RKO (cell line): Measurements from ENCODE around the gene AKAP3.

Experiments used
- DNase-seq: peaks from one replicate; pipeline ENCODE4 v3.0.0-alpha.2; 2016; ENCODE audit warnings: low spot score

The AKAP3 gene

DNA sequence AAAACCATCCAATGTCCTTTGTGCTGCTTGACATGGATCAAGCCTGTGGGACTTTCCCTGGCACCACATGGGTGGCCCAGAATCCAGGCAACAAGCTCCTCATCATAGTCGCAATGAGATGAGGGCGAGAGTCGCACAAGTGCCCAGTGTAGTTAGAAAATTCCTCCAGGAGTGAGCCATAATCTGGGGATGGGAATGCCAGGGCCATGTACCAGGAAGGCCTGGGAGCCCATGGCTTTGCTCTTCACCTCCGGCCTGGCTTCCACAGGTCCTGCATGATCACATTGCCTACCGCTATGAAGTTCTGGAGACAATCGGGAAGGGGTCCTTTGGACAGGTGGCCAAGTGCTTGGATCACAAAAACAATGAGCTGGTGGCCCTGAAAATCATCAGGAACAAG is 53.0 kb downstream of the AKAP3 start:
- no peak for DNase-seq

DNA sequence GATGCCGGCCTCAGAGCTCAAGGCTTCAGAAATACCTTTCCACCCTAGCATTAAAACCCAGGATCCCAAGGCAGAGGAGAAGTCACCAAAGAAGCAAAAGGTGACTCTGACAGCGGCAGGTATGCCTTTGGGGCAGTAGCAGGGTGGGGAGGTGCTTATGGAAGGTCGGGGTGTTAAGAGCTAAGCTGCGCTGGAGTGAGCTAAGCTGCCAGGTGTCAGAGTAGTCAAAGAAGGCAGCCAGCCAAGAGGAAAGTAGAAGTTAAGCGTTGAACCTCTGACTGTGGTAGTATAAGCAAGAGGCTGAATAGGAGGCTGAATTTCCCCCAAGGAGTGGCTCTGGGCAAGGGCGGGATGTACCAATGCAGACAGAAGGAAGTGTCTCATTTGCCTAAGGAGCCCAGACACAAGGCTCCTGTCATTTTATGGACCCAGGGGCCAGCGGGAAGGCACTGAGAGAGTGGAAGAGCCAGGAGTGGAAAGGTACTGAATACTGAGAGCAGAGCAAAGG is 57.6 kb downstream of the AKAP3 start:
- no peak for DNase-seq

DNA sequence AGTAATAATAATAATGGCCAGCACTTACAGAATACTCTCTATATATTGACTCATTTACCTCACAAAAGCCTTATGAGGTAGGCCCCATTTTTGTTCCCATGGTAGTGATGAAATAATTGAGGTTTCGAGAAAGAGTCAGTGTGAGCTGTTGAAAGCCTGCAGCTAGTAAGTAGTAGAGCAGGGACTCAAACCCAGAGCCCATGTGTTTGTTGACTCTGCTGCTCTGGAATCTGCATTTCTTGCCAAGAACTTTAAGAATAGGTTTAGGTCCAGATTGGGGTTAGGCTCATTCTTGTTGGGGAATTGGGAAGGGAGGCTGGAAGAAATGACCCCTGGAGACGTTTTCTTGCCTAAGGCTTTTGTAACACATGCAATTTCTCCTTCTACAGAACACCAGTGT is 58.9 kb downstream of the AKAP3 start:
- DNase-seq = no peak

DNA sequence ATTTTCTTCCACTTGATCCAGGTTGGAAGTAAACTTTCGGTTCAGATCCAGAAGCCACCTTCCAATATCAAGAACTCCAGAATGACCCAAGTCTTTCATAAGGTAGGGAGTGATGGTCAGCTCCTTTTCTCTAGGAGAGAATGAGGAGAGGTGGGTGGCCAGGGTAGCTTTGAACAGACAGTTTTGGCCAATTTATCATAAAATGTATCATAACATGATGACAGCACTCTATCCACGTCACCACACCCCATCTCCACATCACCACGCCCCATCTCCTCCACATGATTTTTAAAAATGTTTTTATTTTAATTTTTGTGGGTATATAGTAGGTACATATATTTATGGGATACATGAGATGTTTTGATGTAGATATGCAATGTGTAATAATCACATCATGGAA is 59.9 kb downstream of the AKAP3 start:
- DNase-seq = no peak

DNA sequence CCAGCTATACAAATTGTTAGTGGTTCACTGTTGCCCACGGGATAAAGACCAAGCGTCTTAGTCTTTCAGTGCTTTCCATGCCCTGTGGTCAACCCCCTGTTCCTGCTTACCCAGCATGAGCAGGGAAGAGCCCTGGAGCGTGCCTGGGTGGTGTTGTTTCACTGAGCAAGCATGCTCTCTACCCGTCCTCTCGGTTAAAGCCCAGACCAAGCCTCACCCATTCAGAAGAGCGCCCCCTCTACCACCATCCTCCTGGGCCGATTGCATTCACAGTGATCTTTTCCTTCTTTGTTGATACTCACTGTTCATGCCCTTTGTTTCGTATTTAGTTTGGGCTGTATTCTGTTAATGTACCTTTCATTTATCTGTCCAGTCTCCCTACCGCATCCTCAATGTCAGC is 61.7 kb downstream of the AKAP3 start:
- no peak for DNase-seq

DNA sequence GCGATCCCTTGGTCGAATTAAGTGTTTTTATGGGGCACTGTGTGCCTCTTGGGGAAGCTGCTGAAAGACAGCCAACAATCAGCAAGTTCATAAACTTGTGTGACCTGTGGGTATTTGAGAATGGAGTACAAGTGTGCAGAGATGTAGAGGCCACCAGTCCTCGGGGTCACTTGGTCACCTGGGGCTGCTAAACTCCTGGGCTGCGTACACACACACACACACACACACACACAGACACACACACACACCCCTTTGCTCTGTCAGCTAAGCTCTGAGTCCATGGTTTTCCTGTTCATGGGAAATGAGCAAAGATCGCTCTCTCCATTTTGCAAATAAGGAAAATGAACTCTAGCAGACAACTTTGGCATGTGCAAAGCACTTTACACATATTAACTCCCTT is 62.4 kb downstream of the AKAP3 start:
- no peak for DNase-seq

DNA sequence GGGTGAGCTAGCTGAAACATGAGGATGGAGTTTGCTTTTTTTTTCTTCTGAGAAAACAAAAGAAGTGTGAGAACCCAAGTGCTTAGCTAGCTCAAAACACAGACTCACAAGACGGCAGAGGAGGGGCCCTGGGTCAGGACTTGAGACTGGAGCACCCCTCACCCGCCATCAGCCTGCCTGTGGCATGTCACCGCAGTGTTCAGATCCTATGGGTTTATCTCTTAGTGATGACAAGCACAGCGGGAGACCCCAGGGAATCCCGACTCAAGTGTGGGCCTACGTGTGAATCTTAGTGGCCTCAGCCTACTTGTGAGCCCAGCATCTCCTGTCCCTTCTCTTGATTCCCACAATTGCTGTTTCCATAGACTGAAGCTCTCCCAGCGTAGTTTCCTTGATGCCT is 64.0 kb downstream of the AKAP3 start:
- no peak for DNase-seq

DNA sequence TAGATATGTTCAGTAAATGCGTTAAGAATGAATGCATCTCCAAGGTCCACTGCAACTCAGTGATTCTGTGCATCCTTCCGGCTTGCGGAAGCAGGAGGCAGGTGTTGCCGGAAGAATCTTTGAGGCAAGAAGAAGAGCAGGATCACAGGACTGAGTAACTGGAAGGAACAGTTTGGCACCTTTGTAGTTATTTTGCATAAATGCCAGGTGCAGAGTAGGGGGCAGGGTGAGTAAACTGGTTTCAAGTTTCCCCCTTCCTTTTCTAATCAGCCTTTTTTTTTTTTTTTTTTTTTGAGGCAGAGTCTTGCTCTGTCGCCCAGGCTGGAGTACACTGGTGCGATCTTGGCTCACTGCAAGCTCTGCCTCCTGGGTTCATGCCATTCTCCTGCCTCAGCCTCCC is 64.6 kb downstream of the AKAP3 start:
- DNase-seq = no peak

DNA sequence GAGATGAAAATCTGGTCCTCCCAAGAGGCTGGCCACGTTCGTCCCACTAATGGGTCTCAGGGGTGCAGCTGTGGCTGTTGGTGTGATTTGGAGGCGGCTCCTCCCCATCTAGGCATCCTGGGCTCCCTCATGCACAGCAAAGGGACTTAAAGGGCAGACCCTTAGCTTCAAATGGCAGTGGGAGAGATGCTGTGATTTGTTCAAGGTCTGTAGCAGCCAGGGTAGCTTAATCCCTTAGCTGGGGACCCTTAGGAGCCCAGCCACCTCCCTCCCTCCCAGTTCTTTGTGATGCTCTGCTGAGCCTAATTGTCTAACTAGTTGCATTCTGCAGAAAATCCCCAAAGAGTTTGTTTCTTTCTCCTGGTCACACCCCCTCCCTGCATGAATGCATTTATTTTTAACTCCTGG is 68.6 kb downstream of the AKAP3 start:
- no peak for DNase-seq

DNA sequence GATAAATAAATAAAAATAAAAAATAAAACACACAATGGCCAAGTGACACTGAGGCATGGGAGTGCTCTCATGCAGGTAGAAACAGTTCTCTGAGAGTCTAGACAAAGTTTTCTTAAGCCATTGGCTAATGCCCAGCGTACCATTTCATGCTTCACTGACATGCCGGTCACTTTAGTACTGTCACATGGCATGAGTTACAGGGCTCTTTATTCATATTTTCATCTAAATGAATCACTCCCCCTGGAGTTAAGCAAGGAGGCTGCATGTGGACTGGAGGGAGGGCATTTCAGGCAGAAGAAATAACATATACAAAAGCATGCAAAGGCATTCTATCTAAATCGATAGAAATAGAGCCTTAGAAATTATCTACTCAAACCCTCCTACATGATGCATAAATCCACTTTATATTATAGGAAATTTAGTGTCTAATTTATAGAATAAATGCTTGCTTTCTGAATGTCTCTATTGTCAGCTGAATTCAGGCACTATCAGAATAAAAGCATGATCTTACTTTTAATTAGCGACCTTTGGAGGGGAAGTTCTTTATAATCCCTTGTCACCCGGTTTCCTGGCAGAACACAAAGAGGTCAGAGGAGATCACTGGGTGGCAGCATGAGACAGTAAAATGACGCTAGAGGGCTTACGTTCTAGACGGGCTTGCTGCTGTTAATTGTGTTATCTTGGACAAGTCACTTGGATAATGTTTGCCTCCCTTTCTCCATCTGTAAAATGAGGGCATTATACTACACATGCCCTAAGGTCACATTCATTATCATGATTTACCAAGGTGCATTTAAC is 69.3 kb downstream of the AKAP3 start:
- DNase-seq = peak; percentile 42

DNA sequence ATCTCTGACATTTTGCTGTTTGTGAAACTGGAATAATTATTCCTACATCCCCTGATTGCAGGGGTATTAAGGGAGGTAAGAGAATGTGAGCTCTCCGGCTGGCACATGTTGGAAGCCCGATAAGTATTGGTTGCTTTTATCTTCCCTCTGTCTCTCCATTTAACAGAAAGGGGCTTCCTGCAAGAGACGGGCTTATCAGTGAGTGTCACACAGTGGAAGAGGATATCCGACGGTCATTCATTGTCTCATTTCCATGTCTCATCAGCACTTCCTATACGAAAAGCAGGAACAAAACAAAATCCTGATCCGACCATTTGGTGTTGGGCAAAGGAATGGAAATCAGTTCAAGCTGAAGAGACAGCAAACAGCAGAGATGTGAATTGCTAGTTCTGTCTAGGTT is 76.2 kb downstream of the AKAP3 start:
- DNase-seq = no peak

DNA sequence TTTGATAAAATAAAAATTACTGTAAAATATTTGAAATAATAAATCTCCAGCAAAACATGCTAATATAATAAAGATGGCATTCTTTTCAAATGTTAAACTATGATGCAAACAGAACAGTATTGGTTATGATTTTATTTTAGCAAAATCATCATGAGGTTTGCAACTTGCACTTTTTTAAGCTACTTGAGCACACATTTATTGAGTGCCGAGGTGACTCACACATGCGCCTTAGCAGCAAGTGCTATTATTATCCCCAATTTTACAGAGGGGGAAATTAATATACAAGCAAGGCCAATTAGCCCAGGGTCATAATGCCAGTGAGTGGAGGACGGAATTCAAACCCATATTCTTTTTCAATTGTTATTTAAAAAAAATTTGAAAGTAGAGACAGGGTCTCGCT is 79.6 kb downstream of the AKAP3 start:
- no peak for DNase-seq

DNA sequence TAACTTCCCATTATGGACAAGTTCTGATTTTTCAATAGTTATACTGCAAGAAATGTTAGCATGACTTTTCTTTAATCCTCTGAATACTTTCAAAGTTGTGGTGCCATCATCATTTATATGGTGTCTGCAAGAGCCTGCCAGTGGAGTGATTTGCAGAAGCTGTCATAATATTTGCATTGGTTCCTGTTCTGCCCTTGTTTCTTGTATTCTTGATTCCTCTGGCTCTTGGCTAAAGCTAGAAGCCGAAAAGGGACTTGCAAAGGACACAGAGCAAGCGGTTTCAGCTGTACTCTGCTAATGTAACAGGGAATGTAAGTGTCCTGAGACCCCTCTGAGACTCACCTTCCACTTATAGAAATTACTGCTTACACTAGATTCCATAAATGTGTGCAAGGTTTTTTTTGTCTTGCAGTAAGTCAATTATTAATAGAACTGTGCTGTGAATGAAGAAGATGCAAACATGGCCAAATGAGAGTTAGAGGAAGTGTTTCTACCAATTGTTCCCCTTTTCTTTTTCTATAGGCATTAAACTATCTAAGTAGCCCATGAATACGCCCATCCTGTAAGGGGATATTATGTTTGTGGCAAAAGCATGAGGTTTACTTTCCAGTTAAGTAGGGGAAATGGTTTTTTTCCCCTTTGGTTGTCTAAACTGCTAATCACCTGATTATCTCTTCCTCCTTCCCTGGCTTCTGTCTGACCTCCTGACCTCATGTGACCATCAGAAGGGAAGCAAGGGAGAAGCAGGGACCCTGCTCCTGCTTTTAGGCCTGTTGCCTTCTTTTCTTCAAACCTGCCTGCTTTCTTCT is 81.6 kb downstream of the AKAP3 start:
- no peak for DNase-seq

DNA sequence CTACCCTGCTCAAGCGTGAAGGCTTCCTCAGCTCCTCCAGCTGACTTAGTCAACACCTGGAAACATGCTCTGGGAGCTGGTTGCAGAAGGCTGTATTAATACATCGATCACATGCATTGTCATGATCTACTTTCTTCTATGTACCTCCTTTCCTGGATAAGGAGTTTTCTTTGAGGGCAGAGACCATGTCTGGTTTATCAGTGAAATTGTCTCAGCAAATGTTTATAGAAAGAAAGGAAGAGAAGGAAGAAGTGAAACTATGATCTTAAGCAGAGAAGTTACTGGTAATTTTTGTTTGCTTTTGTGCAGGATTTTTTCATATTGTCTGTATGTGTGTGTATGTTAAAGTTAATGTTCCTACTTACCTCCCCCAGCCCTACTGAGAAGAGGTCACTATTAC is 82.4 kb downstream of the AKAP3 start:
- no peak for DNase-seq
